Umbilical cord (tissue), 2 donors: ENCODE data around the gene CALML6. TPM values are rescaled to one million over a fixed set of nuclear protein-coding genes. Genes with fewer than 3 reads are reported as not detected.
"Not testable (repeated sequence)": the region's sequence is repeated elsewhere in the genome, so short reads cannot be mapped to it uniquely, and the experiment has no call there.

Experiments
- DNase-seq: peaks from one replicate; pipeline ENCODE4 v3.0.0-alpha.2; 2015; ENCODE audit warnings: low spot score
- total RNA-seq: library from RNA; depleted of rRNA; stranded (reverse); fragments of >200 nt; gene quantifications from one replicate; pipeline ENCODE4 v1.2.3, GENCODE V29; 2014; ENCODE audit warnings: low replicate concordance; ENCODE audit not compliant: insufficient read depth

The CALML6 gene
- total RNA-seq, 1 donor from 2014 or later, result 0.72 TPM

DNA sequence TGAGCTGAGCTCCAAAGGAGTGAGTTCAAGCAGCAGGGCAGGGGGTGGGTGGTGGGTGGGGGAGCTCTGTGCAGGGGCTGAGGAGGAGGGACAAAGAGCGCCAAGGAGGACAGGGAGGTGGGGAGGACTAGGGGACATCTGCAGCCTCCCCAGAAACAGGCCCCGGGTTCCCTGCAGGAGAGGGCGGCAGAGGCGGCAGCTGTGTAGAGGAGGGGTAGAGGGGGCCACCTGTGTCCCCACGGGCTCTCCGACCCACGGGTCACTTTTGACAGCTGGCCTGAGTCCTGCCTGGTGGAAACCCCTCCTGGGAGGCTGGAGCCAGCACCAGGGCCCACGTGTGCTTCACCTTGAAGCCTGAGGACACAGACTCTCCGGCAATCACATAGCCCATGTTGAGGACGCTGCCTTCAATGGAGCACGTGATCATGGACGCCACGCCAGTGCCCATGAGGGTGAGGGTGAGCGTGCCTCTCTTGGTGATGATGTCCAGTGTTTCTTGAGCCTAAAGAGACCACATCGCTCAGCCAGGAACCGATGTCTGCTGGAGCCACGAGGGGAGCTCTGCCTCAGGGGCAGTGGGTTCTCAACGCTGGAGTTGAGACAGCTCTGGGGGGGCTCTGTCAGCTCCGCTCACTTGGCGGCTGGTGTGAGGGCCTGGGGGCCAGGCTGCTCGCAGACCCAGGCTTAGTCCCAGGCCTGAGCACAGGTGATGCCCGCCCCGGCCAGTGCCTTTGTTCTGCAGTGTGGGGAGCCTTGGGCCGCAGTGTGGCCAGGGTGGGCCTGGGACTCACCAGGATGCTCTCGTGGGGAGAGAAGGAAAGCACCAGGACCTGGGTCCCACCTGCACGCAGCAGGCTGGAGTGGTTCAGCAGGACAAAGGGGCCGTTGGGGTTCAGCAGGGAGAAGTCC lies 10.6 kb downstream of the CALML6 start:
- DNase-seq, result no peak

DNA sequence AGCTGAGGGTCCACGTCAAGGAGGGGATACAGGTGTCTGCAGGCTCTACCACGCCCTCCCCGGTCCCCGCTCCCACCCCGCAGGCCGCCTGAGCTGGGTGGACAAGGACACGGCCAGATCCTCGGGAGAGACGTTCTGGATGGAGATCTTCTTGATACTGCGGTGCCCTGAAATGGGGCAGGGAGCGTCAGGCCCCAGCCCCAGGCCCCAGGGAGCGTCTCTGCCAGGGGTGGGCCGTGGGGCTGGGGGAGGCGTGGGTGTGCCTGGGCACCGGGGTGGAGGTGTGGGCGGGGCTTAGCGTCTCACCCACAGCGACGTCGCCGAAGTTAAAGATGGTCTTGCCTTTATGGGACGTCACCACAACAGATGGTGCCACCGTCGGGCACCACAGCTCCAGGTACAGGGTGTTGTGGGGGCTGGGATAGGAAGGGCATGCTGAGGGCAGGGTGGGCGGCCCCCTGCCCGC lies 11.3 kb downstream of the CALML6 start:
- DNase-seq, result no peak

DNA sequence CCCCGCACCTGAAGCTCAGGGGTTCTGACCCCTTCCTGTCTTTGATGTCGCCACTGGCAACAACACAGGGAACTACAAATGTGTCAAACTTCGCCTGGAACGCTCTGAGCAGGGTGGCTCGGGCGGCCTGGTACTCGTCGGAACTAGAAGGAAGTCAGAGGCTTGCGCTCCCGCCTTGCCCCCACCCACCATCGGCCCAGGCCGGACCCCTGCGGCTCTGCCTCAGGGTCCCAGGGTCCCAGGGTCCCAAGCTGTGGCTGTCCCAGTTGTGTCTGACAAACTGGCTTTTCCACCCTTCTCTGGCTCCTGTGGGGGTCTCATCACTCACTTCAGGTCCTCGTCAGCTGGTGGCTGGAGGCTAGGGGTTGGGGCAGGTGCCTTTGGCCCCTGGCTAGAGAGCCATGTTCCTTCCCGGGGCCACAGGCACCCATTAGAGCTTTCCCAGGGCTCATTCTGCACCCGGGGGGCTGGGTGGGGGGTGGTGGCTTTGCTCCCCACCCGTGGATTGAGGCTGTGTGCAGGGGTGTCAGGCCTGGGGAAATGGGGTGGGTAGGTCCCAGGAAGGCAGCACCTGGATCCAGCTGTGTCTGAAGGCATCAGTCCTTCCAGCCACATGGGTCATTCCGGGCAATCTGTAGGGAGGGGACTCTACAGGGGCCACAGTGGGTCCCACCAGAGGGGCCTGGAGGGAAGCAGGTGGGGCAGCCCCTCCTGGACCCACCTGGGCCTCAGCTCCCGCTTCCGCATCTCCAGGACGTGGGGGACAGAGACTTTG lies 12.0 kb downstream of the CALML6 start:
- DNase-seq, result no peak

DNA sequence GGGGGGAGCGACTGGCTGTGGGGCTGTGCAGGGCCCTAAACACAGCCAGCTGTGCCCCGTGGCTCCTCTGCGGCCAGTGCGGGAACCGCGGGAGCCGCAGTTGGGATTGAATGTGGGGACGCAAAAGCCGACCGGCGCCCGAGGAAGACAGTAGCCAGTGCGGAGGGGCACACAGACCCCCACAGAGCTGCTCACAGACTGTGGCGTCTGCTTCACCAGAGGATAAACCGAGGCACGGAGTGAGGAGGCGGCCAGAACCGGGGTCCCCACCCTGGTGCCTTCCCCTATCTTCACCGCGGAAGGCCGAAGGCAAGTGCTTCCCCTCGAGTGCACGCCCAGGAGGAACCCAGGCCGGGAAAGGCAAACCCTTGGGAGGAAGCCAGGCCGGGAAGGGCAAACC lies 12.7 kb downstream of the CALML6 start:
- no peak for DNase-seq

DNA sequence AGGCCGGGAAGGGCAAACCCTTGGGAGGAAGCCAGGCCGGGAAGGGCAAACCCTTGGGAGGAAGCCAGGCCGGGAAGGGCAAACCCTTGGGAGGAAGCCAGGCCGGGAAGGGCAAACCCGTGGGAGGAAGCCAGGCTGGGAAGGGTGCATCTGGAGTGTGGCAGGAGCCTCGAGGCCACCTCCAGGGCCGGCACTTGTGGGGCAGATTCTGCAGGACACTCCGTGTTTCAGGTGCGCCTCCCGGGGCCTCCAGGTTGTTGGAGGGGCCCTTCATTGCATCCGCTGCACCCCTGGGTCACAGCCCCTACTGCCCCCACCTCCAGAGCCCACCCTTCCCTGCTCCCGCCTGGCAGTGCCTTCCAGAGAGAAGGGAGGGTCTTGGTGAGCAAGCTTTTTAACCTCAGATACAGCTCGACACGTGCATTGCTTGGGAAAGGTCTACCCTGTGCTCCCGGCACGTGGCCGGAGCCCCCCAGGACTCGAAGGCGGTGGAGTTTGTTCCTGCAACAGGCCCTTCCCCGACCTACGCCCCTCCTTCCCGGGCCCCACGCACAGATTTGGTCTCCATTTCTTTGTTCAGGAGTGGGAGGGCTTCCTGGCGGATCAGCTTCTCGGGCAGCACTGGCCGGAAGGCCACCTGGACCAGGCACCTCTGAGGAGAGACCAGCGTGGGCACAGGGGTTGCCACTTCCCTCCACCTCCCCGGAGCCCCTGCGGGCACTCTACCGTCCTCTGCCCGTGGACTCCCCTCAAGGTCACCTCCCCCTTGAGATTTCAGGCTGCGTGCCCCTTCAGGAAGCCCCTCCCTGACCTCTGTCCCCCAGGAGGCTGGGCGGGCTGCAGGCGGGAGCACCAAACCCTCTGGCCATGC lies 13.4 kb downstream of the CALML6 start:
- DNase-seq, result no peak

DNA sequence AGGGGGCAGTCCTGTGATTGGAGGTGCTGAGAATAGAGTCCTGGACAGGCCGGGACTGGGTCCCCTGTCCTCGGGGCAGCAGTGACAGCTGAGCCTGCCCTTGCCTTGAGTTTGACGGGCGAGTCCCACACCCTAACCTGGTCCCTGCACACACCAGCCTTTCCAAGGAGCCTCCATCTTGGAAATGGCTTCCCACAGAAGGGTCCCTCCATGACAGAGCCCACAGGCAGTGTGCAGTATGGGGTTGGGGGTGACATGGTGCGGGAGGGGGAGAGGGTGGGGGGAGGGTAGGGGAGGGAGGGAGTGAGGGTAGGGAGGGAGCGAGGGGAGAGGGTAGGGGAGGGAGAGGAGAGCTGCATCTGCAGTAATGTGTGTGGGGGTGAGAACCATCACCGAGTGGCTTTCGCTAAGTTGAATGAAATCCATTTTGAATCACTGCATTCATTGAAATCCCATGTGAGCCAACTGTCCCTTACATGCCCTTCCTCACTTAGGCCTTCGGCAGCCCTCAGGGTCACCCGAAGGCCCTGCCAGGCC lies 14.1 kb downstream of the CALML6 start:
- no peak for DNase-seq

DNA sequence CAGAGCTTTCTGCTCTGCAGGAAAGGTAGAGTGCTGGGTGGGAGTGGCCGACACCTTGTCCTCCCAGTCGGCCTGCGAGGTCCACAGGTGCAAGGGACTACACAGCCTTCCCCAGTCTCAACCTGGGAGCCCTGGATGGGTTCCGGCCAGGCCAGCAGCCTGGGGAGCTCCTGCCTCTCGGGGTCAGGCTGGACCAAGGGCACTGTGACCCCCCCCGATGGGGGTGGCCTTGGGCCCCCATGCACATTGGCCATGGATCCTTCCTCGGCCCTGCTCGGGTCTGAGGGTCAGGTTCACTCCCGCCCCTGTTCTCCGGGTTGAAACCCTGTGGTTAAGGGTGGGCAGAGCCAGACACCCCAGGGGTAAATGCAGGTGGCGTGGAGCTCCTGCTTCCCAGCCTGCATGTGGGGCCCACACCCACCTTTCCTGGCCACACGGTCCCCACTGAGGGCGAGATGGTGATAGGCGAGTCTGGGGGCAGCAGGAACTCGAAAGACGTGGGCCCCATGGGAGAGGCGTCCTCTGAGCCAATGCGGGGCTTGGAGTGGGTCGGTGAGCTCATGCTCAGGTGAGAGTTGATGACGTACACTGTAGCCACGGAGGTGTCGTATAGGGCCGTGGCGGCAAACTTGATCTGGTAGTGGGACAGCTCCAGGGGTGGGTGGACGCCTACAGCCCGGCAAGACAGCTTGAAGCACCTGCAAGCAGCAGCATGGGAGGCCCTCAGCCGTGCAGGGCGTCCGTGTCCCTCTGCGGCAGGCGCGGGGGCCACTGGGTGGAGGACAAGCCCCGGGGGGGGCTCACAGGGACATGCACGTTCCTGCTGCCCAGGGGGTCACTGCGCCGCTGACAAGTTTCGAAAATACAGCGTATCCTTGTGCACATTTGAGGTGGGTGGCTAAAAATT lies 14.8 kb downstream of the CALML6 start:
- no peak for DNase-seq

DNA sequence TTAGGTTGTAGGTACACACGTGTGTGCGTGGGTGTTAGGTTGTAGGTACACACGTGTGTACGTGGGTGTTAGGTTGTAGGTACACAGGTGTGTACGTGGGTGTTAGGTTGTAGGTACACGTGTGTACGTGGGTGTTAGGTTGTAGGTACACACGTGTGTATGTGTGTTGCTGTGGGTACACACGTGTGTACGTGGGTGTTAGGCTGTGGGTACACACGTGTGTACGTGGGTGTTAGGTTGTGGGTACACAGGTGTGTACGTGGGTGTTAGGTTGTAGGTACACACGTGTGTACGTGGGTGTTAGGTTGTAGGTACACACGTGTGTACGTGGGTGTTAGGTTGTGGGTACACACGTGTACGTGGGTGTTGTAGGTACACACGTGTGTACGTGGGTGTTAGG lies 19.8 kb downstream of the CALML6 start:
- DNase-seq, result not testable (repeated sequence)

DNA sequence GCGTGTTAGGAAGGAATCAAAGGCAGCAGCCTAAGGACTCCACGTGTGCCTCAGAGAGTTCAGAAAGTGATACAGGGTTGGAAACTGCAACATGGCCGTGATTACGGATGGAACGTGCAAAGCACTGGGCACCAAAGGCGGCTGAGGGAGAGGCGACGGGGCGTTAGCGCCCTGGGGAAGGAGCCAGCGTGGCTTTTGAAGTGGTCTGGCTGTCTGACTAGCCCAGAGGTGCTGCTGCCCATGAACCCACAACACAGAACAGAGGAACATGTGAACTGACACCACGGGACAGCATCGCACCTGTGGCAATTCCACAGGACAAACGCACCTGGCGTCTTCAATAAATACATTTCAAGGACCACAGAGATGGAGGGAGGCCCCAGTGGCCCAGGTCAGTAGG lies 22.0 kb downstream of the CALML6 start:
- no peak for DNase-seq

DNA sequence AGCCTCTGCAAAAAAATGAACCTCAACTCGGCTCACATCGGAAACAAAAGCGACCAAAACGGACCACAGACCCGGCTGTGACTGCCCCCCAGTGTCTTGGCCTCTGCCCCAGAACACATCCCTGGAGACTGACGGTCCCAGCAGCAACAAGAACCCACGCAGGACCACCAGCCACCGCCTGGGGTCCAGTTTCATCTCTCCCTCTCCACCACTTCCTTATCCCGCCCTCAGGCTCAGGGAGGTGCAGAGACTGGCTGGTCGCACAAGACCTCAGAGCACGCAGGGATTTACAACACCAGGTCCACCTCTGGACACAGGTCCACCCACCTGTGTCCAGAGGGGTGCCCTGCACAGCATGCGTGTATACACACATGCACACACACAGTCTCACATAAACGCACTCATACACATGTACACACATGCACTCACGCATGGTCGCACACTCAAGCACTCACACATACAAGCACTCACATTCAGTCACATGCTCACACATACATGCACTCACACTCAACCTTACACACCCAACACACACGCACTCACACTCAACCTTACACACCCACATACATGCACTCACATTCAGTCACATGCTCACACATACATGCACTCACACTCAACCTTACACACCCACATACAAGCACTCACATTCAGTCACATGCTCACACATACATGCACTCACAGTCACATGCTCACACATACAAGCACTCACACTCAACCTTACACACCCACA lies 22.7 kb downstream of the CALML6 start:
- no peak for DNase-seq

DNA sequence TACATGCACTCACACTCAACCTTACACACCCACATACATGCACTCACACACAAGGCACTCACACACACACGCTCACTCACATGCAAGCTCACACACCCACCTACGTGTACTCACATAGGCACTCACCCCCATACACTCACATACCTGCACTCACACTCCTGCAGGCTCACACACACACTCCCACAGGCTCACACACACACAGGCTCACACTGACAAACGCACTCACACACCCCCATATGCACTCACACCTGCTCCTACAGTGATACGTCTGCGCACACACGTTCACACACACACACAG lies 23.2 kb downstream of the CALML6 start:
- DNase-seq, result no peak

DNA sequence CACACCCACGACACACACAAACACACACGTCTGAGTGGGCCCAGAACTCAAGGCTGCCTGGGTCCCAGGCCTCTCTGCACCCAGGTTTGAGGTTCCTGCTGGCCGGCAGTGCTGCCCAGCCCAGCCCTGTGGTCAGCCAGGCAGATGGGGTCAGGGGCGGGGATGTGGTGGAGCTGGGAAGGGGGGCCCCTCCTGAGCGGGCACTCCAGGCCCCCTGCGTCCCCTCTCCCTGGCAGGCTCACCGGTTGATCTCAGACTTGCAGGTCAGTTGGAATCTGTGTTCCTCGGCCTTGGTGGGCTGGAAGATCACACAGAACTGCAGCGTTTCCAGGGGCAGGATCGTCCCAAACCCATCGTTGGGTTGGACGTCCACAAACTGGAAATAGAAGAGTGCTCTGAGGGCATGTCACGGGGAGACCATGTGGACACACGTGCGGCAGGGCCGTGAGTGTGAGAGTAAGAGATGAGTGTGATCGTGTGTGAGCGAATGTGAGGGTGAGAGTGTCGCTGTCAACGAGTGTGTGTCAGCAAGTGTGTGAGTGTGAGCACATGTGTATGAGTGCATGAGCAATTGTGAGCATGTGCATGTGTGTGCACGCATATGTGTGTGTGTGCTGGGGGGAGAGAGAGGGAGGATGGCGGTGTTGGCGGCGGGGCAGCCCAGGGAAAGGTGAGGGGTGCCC lies 23.7 kb downstream of the CALML6 start:
- no peak for DNase-seq

DNA sequence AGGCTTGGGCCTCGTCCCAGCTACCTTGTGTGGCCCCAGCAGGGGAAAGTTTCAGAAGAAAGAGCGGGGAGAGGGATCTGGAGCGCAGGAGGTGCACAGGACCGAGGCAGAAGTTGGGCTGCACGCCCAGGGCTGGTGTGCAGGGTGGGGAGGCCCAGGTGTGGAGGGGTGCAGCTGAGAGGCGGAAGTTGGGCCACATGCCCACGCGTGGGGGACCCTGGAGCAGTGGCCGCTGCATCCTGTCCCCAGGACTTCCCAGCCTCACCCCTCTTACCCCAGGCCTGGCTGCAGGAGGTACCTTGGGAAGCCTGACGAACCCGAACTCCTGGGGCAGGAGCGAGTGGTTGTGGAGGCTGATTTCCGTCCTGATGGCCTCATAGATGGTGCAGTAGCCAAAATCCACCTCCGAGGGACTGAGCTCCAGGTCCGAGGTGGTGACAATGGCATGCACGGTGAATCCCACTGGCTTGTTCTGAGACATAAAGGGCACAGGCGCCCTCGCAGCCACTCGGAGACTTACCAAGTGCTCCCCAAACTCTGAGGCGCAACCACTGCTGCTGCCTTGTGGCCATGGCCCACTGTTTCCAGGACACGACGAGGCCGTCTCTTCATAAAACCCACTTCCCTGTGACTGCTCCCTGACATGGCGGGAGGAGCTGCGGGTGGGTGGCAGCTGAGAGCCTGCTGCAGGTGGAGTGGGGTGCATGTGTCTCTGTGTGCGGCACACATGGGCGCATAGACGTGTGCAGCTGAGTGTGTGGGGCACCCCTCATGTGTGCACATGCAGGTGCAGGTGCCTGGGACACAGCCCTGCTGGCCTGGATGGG lies 24.4 kb downstream of the CALML6 start:
- DNase-seq, result no peak

DNA sequence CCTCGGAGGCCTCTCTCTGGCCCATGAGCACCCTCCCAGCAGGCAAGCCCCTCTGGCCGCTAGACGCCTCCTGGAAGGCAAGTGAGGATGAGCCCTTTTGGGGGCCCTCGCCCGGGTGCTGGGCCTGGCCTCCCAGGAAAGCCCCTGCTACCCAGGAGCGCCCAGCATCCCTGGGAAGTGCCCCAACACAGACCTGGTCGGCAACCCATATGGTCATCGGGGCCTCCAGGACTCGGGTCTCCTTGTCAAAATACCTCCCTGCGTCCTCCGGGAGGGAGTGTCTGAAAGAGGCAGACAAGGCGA lies 25.0 kb downstream of the CALML6 start:
- DNase-seq, result no peak

DNA sequence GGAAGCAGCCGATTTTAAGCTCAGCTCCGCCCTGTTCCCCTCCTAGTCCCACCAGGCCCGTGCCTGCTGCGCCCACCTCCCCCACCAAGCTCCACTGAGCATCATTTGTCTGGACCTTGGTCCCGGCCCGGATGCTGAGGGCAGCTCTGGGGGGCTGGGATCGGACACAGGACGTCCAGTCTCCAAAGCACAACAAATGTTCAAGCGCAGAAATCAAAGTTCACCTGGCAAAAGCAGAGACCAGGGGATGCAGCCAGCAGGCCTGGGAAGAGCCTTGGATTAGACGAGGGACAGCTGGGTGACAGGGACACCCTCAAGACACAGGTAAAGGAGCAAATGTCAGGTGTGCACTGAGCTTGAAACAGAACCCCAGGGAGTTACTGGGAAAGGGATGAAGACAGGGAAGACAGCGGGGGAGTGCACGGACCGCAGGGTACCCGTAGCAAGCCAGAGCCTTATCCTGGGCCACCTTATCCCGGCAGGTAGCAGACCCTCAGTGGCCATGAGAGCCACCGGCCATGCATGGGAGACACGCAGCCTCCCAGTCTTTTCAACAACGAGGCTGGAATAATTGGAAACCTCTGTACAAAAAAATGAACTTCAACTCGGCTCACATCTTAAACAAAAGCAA lies 26.3 kb downstream of the CALML6 start:
- DNase-seq, result no peak

DNA sequence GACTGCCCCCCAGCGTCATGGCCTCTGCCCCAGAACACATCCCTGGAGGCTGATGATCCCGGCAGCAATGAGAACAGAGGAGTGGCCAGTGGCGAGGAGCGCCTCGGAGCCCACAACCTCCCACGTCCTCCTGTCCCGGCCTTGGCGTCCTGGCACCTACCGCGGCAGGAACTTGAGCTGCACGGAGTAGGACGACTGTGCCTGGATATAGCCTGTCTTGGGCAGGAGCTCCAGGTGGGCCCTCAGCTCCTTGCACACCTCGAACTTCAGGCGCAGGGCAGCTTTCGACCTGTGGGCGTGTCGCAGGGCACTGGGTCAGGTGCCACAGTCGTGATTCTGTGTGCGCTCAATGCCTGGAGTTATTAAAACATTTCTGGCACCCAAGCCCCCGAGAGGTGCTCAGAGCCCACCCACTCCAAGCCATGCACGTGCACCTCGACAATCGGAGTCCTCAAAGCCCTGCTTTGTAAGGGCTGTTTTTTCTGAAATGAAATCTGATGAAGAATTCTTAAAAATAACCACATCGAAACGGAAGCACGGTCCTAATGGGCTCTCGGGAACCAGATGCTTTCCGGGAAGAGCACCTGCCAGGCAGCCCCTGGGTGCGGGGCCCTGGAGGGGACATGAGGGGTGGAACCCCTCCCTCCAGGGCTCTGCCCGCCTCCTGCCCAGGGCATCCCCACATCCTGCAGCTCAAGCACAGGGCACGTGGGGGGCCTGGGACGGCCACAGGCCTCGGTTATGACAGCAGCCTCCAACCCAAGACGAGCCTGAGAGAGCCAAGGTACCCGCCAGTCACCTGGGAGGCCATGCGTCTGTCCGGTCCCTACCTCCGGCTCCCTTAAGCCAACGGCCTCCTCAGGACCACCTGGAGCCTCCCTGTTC lies 27.1 kb downstream of the CALML6 start:
- no peak for DNase-seq
